Liver (tissue), 9 donors: Measurements from ENCODE around the gene EXOC6B. TPM values are rescaled to one million over a fixed set of nuclear protein-coding genes. Genes with fewer than 3 reads are reported as not detected.

Experiments
- DNase-seq: peaks from one replicate; pipeline ENCODE4 v3.0.0-alpha.2; 2017; ENCODE audit warnings: low spot score
- H3K27ac ChIP-seq, 2 donors: one replicate each; pipeline ENCODE4 v1.7.0; 2013; ENCODE audit warnings: inconsistent platforms in 2 of 2, low read length in 2 of 2, control low read depth in 1 of 2, low read depth in 1 of 2, mild to moderate bottlenecking in 1 of 2
- H3K27me3 ChIP-seq, 4 donors: one replicate each; pipeline versions ENCODE4 v1.6.1 to v1.7.0; 2013; ENCODE audit warnings: low read length in 3 of 4, inconsistent platforms in 1 of 4, mild to moderate bottlenecking in 1 of 4, moderate library complexity in 1 of 4; ENCODE audit not compliant: control insufficient read depth in 4 of 4, insufficient read depth in 4 of 4
- H3K36me3 ChIP-seq, 4 donors: one replicate each; pipeline versions ENCODE4 v1.6.1 to v1.7.0; 2013; ENCODE audit warnings: low read length in 3 of 4, mild to moderate bottlenecking in 3 of 4, low read depth in 1 of 4, moderate library complexity in 1 of 4; ENCODE audit not compliant: control insufficient read depth in 4 of 4, insufficient read depth in 3 of 4
- H3K4me1 ChIP-seq, 4 donors: one replicate each; pipeline versions ENCODE4 v1.6.1 to v1.7.0; 2013; ENCODE audit warnings: low read length in 3 of 4, mild to moderate bottlenecking in 3 of 4, moderate library complexity in 1 of 4; ENCODE audit not compliant: control insufficient read depth in 4 of 4, insufficient read depth in 4 of 4
- H3K4me3 ChIP-seq, 3 donors: one replicate each; pipeline versions ENCODE4 v1.6.1 to v1.7.0; 2013; ENCODE audit warnings: low read length in 3 of 3, control low read depth in 1 of 3, low read depth in 1 of 3, mild to moderate bottlenecking in 1 of 3
- H3K9ac ChIP-seq, 2 donors: one replicate each; pipeline ENCODE4 v1.7.0; 2013; ENCODE audit warnings: low read length in 2 of 2, mild to moderate bottlenecking in 2 of 2, moderate library complexity in 2 of 2, control low read depth in 1 of 2, low read depth in 1 of 2
- H3K9me3 ChIP-seq, 4 donors: one replicate each; pipeline versions ENCODE4 v1.6.1 to v1.7.0; 2013; ENCODE audit warnings: low read length in 3 of 4; ENCODE audit not compliant: control insufficient read depth in 4 of 4
- ATF3 ChIP-seq: IDR thresholded peaks from 2 replicates; pipeline ENCODE4 v1.6.1; 2016; ENCODE audit warnings: antibody characterized with exemption
- CTCF ChIP-seq: fragments of 150-350 bp; IDR thresholded peaks from 2 replicates; pipeline ENCODE4 v1.5.1; 2017; ENCODE audit warnings: improper control_type of control experiment, low read depth, low read length; ENCODE audit not compliant: missing input control
- EGR1 ChIP-seq, 2 donors: IDR thresholded peaks; 2 replicates each; pipeline ENCODE4 v1.6.1; 2016 to 2018; ENCODE audit warnings: antibody characterized with exemption in 2 of 2, low read depth in 2 of 2
- FOXA1 ChIP-seq: IDR thresholded peaks from 2 replicates; pipeline ENCODE4 v1.6.1; 2016; ENCODE audit warnings: antibody characterized with exemption
- FOXA2 ChIP-seq: IDR thresholded peaks from 2 replicates; pipeline ENCODE4 v1.6.1; 2016; ENCODE audit warnings: antibody characterized with exemption
- GABPA ChIP-seq, 2 donors: IDR thresholded peaks in 1 of 2; conservative IDR thresholded peaks in 1 of 2; 2 replicates each; pipeline ENCODE4 v1.6.1; 2016; ENCODE audit warnings: antibody characterized with exemption in 2 of 2, mild to moderate bottlenecking in 1 of 2, moderate library complexity in 1 of 2
- HNF4A ChIP-seq, 2 donors: conservative IDR thresholded peaks; 2 replicates each; pipeline ENCODE4 v1.6.1; 2016; ENCODE audit warnings: antibody characterized with exemption in 2 of 2, mild to moderate bottlenecking in 2 of 2
- HNF4G ChIP-seq: IDR thresholded peaks from 2 replicates; pipeline ENCODE4 v1.6.1; 2016; ENCODE audit warnings: antibody characterized with exemption
- JUND ChIP-seq, 2 donors: IDR thresholded peaks; 2 replicates each; pipeline ENCODE4 v1.6.1; 2016; ENCODE audit warnings: antibody characterized with exemption in 2 of 2
- MAX ChIP-seq: IDR thresholded peaks from 2 replicates; pipeline ENCODE4 v1.6.1; 2016; ENCODE audit warnings: antibody characterized with exemption
- NR2F2 ChIP-seq: IDR thresholded peaks from 2 replicates; pipeline ENCODE4 v1.6.1; 2016; ENCODE audit warnings: antibody characterized with exemption
- RAD21 ChIP-seq, 2 donors: IDR thresholded peaks; 2 replicates each; pipeline ENCODE4 v1.6.1; 2016; ENCODE audit warnings: antibody characterized with exemption in 2 of 2, mild to moderate bottlenecking in 2 of 2
- REST ChIP-seq: IDR thresholded peaks from 2 replicates; pipeline ENCODE4 v1.6.1; 2016; ENCODE audit warnings: antibody characterized with exemption, mild to moderate bottlenecking
- RXRA ChIP-seq, 2 donors: IDR thresholded peaks; 2 replicates each; pipeline ENCODE4 v1.6.1; 2017 to 2018; ENCODE audit warnings: antibody characterized with exemption in 2 of 2, mild to moderate bottlenecking in 1 of 2
- SP1 ChIP-seq: IDR thresholded peaks from 2 replicates; pipeline ENCODE4 v1.6.1; 2018; ENCODE audit warnings: antibody characterized with exemption, mild to moderate bottlenecking
- ZBTB33 ChIP-seq: IDR thresholded peaks from 2 replicates; pipeline ENCODE4 v1.6.1; 2016; ENCODE audit warnings: antibody characterized with exemption
- WGBS: extraction: QIAGEN DNeasy Blood & Tissue Kit; methylation state at CpG from one replicate; pipeline ENCODE4 v1.1.7; 2013; 5-methylcytosine and 5-hydroxymethylcytosine counted together
- polyA plus RNA-seq, 2 donors: library from polyadenylated mRNA; stranded (reverse) in 1 of 2; unstranded in 1 of 2; fragments of 200-250 nt in 1 of 2; fragments of >200 nt in 1 of 2; fragmentation: Nextera tagmentation in 1 of 2; extraction: Ambion mirVana in 1 of 2; gene quantifications; one replicate each; pipeline versions ENCODE4 v1.2.1 to v1.2.3, GENCODE V29; 2013 to 2015
- total RNA-seq, 2 donors: library from RNA; depleted of rRNA; stranded (reverse); fragments of >200 nt; gene quantifications; one replicate each; pipeline ENCODE4 v1.2.3, GENCODE V29; 2014
- donor health status: healthy.
- donor health status: healthy.
- donor health status: healthy.
- donor health status: healthy.
- donor health status: healthy.

EXOC6B gene
- total and polyA plus RNA-seq, 4 donors = 1.7 to 9.5 (median 5.5) TPM

- no peaks in the 10 kb centered on the region for H3K27me3 ChIP-seq
- no peaks in the 10 kb centered on the region for H3K9me3 ChIP-seq
- H3K4me3 ChIP-seq = no peak overlapping the region
- 82% methylated on average over 2 of the region's 2 CpGs for WGBS
- no peak for TF ChIP-seq HNF4G
- TF ChIP-seq SP1 = no peak
- TF ChIP-seq RXRA (IDR thresholded peaks at IDR 0.05) = no peak
- TF ChIP-seq JUND (IDR thresholded peaks at IDR 0.05) = no peak
- no peak for TF ChIP-seq ZBTB33
- TF ChIP-seq CTCF = no peak
- no peak for TF ChIP-seq FOXA2
- no peak for TF ChIP-seq REST
- no peak for TF ChIP-seq NR2F2
- no peak for TF ChIP-seq MAX
- no peak for TF ChIP-seq HNF4A (conservative IDR thresholded peaks at IDR 0.05)
- TF ChIP-seq RAD21 (IDR thresholded peaks at IDR 0.05) = no peak
- TF ChIP-seq ATF3 = no peak
- TF ChIP-seq EGR1 (IDR thresholded peaks at IDR 0.05; ENCODE audit: low read depth in 2 of 2) = no peak
- no peak for TF ChIP-seq GABPA (IDR thresholded peaks at IDR 0.05 in 1 of 2, conservative IDR thresholded peaks at IDR 0.05 in 1 of 2)
- no peak for TF ChIP-seq FOXA1
- H3K36me3 ChIP-seq = no peaks in the 10 kb centered on the region
- H3K9ac ChIP-seq = no peak overlapping the region
- no peaks in the 10 kb centered on the region for H3K4me1 ChIP-seq
- no peak overlapping the region for H3K27ac ChIP-seq
- DNase-seq = no peak
Measured at GRCh38 chr2:72233211-72233610, 592.6 kb downstream of the EXOC6B start.
